Activated naive CD4-positive, alpha-beta T cell treated with anti-CD3 and anti-CD28 coated beads for 36 hours (primary cell): Measurements from ENCODE around the gene KIRREL3. TPM values are rescaled to one million over a fixed set of nuclear protein-coding genes. Genes with fewer than 3 reads are reported as not detected.

Experiments used
- CTCF ChIA-PET: fragments of 350-600 bp; sonication (Branson Sonifier 250); formaldehyde crosslinking; loops from one replicate; lab custom pipeline; 2021; ENCODE audit warnings: antibody characterized with exemption; lab: Charles Lee
- DNase-seq: peaks from one replicate; pipeline ENCODE4 v3.0.0-alpha.2; 2020
- H3K27ac Mint-ChIP-seq: one replicate; pipeline ENCODE4 v1.8.0; 2021; ENCODE audit warnings: mild to moderate bottlenecking, mixed read lengths
- H3K27me3 Mint-ChIP-seq: one replicate; pipeline ENCODE4 v1.8.0; 2021; ENCODE audit warnings: low read depth, mixed read lengths
- H3K36me3 Mint-ChIP-seq: one replicate; pipeline ENCODE4 v1.8.0; 2021; ENCODE audit warnings: low read depth, mixed read lengths
- H3K4me1 Mint-ChIP-seq: one replicate; pipeline ENCODE4 v1.8.0; 2021; ENCODE audit warnings: low read depth, mixed read lengths
- H3K4me3 Mint-ChIP-seq: one replicate; pipeline ENCODE4 v1.8.0; 2021; ENCODE audit warnings: mild to moderate bottlenecking, moderate library complexity, mixed read lengths
- H3K9me3 Mint-ChIP-seq: one replicate; pipeline ENCODE4 v1.8.0; 2021; ENCODE audit warnings: mixed read lengths
- intact Hi-C: fragments of 100-400 bp; cut with micrococcal nuclease; formaldehyde crosslinking; loops from one replicate; pipeline ENCODE4 v1.15.1; 2023
- total RNA-seq, 2 experiments: library from RNA; stranded (reverse); gene quantifications; one replicate each; pipeline ENCODE4 v1.2.3, GENCODE V29; 2021

KIRREL3 gene
- total RNA-seq, 2 experiments from 2014 or later = not detected

- CTCF ChIA-PET = no interaction called here
- no peaks in the 10 kb centered on the region for H3K4me1 Mint-ChIP-seq
- intact Hi-C loops = no loop called here
- no peak overlapping the region for H3K4me3 Mint-ChIP-seq
- peaks cover 9% of the 10 kb centered on the region for H3K27me3 Mint-ChIP-seq
- no peaks in the 10 kb centered on the region for H3K9me3 Mint-ChIP-seq
- DNase-seq = no peak
- H3K36me3 Mint-ChIP-seq = no peaks in the 10 kb centered on the region
- no peak overlapping the region for H3K27ac Mint-ChIP-seq
These were observed 275.5 kb downstream of the KIRREL3 start for GRCh38 chr11:126725043-126725442.

GRCh38 chr11:126723665-126724045 is 276.9 kb downstream of the KIRREL3 start:
- Mint-ChIP-seq H3K4me3 (no peak overlapping the region), H3K4me1 (no peaks in the 10 kb centered on the region), H3K27ac (no peak overlapping the region), H3K27me3 (peaks cover 13% of the 10 kb centered on the region), H3K9me3 (no peaks in the 10 kb centered on the region), H3K36me3 (no peaks in the 10 kb centered on the region)
- intact Hi-C loops = no loop called here
- no peak for DNase-seq
- CTCF ChIA-PET = no interaction called here

- no peaks in the 10 kb centered on the region for H3K9me3 Mint-ChIP-seq
- H3K27me3 Mint-ChIP-seq = peaks cover 13% of the 10 kb centered on the region
- no peak overlapping the region for H3K4me3 Mint-ChIP-seq
- no peak for DNase-seq
- H3K36me3 Mint-ChIP-seq = no peaks in the 10 kb centered on the region
- H3K4me1 Mint-ChIP-seq = no peaks in the 10 kb centered on the region
- CTCF ChIA-PET = no interaction called here
- intact Hi-C loops = no loop called here
- no peak overlapping the region for H3K27ac Mint-ChIP-seq
These were observed 277.5 kb downstream of the KIRREL3 start for GRCh38 chr11:126722956-126723664.

GRCh38 chr11:126722006-126722736 is 278.4 kb downstream of the KIRREL3 start:
- intact Hi-C loops = no loop called here
- no peaks in the 10 kb centered on the region for H3K4me1 Mint-ChIP-seq

GRCh38 chr11:126720539-126721235 is 279.9 kb downstream of the KIRREL3 start:
- intact Hi-C loops = no loop called here
- CTCF ChIA-PET = no interaction called here

More at GRCh38 chr11:126722006-126722736, 278.4 kb downstream of the KIRREL3 start:
- no peaks in the 10 kb centered on the region for H3K9me3 Mint-ChIP-seq
- peaks cover 13% of the 10 kb centered on the region for H3K27me3 Mint-ChIP-seq
- no peak overlapping the region for H3K27ac Mint-ChIP-seq
- no peak overlapping the region for H3K4me3 Mint-ChIP-seq
- no peak for DNase-seq
- CTCF ChIA-PET = interaction anchor here (0.6 kb wide), 1 partner anchor 771 kb away, joined by 3 read pairs; no protein-coding TSS in a partner anchor
- H3K36me3 Mint-ChIP-seq = no peaks in the 10 kb centered on the region

GRCh38 chr11:126719740-126720139 is 280.8 kb downstream of the KIRREL3 start:
- Mint-ChIP-seq H3K4me3 (no peak overlapping the region), H3K27ac (no peak overlapping the region), H3K27me3 (peaks cover 13% of the 10 kb centered on the region), H3K9me3 (no peaks in the 10 kb centered on the region), H3K36me3 (no peaks in the 10 kb centered on the region), H3K4me1 (no peaks in the 10 kb centered on the region)
- intact Hi-C loops = loop anchor here (5.0 kb wide), 2 partner anchors 277 to 628 kb away; no protein-coding TSS in a partner anchor
- CTCF ChIA-PET = no interaction called here
- no peak for DNase-seq

More at GRCh38 chr11:126720539-126721235, 279.9 kb downstream of the KIRREL3 start:
- Mint-ChIP-seq H3K4me1 (no peaks in the 10 kb centered on the region), H3K4me3 (no peak overlapping the region), H3K27ac (no peak overlapping the region), H3K36me3 (no peaks in the 10 kb centered on the region), H3K9me3 (no peaks in the 10 kb centered on the region), H3K27me3 (peaks cover 13% of the 10 kb centered on the region)
- no peak for DNase-seq

- intact Hi-C loops = loop anchor here (5.0 kb wide), 2 partner anchors 276 to 629 kb away; no protein-coding TSS in a partner anchor
- Mint-ChIP-seq H3K4me1 (no peaks in the 10 kb centered on the region), H3K36me3 (no peaks in the 10 kb centered on the region), H3K27ac (no peak overlapping the region), H3K4me3 (no peak overlapping the region), H3K9me3 (no peaks in the 10 kb centered on the region), H3K27me3 (peaks cover 17% of the 10 kb centered on the region)
- CTCF ChIA-PET = interaction anchor here (0.7 to 2.2 kb wide), 2 partner anchors 273 to 1040 kb away, joined by 3 to 6 read pairs; no protein-coding TSS in a partner anchor
- DNase-seq = no peak
These were observed 282.3 kb downstream of the KIRREL3 start for GRCh38 chr11:126718276-126718675.

- Mint-ChIP-seq H3K36me3 (no peaks in the 10 kb centered on the region), H3K27ac (no peak overlapping the region), H3K4me3 (no peak overlapping the region), H3K9me3 (no peaks in the 10 kb centered on the region), H3K27me3 (peaks cover 28% of the 10 kb centered on the region), H3K4me1 (no peaks in the 10 kb centered on the region)
- CTCF ChIA-PET = interaction anchor here (0.6 to 2.1 kb wide), 7 partner anchors 11 to 629 kb away, joined by 3 to 9 read pairs (median 3); no protein-coding TSS in a partner anchor
- DNase-seq = peak; percentile 53
- intact Hi-C loops = loop anchor here (5.0 kb wide), 2 partner anchors 274 to 631 kb away; no protein-coding TSS in a partner anchor
These were observed 284.0 kb downstream of the KIRREL3 start for GRCh38 chr11:126716456-126717083.

GRCh38 chr11:126713806-126714205 is 286.8 kb downstream of the KIRREL3 start:
- Mint-ChIP-seq H3K27me3 (peaks cover 25% of the 10 kb centered on the region), H3K9me3 (no peaks in the 10 kb centered on the region), H3K4me3 (no peak overlapping the region), H3K4me1 (no peaks in the 10 kb centered on the region), H3K27ac (no peak overlapping the region), H3K36me3 (no peaks in the 10 kb centered on the region)
- intact Hi-C loops = no loop called here
- CTCF ChIA-PET = no interaction called here
- DNase-seq = no peak

GRCh38 chr11:126711977-126712625 is 288.5 kb downstream of the KIRREL3 start:
- Mint-ChIP-seq H3K27ac (no peak overlapping the region), H3K9me3 (no peaks in the 10 kb centered on the region), H3K4me3 (no peak overlapping the region), H3K27me3 (peaks cover 25% of the 10 kb centered on the region), H3K36me3 (no peaks in the 10 kb centered on the region), H3K4me1 (no peaks in the 10 kb centered on the region)
- DNase-seq = no peak
- CTCF ChIA-PET = no interaction called here
- intact Hi-C loops = no loop called here

- Mint-ChIP-seq H3K4me1 (no peaks in the 10 kb centered on the region), H3K36me3 (no peaks in the 10 kb centered on the region), H3K27me3 (peaks cover 25% of the 10 kb centered on the region), H3K4me3 (no peak overlapping the region), H3K27ac (no peak overlapping the region), H3K9me3 (no peaks in the 10 kb centered on the region)
- DNase-seq = no peak
- intact Hi-C loops = no loop called here
- CTCF ChIA-PET = no interaction called here
These were observed 289.7 kb downstream of the KIRREL3 start for GRCh38 chr11:126710804-126711399.
